Loucy (cell line): Measurements from ENCODE around the gene GNB5.

Source experiments
- H2AFZ ChIP-seq: fragments of 200-600 bp; sonication (generic); 2 replicates; pipeline ENCODE4 v1.6.0; 2016; ENCODE audit warnings: antibody characterized with exemption, mild to moderate bottlenecking, low read length, moderate library complexity
- H3F3A ChIP-seq: fragments of 200-600 bp; 2 replicates; pipeline ENCODE4 v1.6.0; 2016; ENCODE audit warnings: antibody characterized with exemption, low read depth, mild to moderate bottlenecking
- H3K27me3 ChIP-seq: fragments of 200-600 bp; sonication (generic); 2 replicates; pipeline ENCODE4 v1.6.1; 2014; ENCODE audit warnings: low read length, mild to moderate bottlenecking; ENCODE audit not compliant: insufficient read depth, poor library complexity, severe bottlenecking
- H3K36me3 ChIP-seq: fragments of 200-600 bp; sonication (generic); 2 replicates; pipeline ENCODE4 v1.6.1; 2016; ENCODE audit warnings: low read length; ENCODE audit not compliant: insufficient read depth
- H3K4me1 ChIP-seq: fragments of 200-600 bp; sonication (generic); 2 replicates; pipeline ENCODE4 v1.5.1; 2014; ENCODE audit warnings: low read length, mild to moderate bottlenecking; ENCODE audit not compliant: insufficient read depth, poor library complexity, severe bottlenecking
- H3K4me2 ChIP-seq: fragments of 200-600 bp; sonication (generic); 2 replicates; pipeline ENCODE4 v1.6.0; 2014; ENCODE audit warnings: antibody characterized with exemption, low read length, low read depth, mild to moderate bottlenecking; ENCODE audit not compliant: poor library complexity, severe bottlenecking
- H3K4me3 ChIP-seq: fragments of 200-600 bp; sonication (generic); 2 replicates; pipeline ENCODE4 v1.5.1; 2014; ENCODE audit warnings: low read length, mild to moderate bottlenecking, mixed read lengths; ENCODE audit not compliant: poor library complexity, severe bottlenecking
- H3K79me2 ChIP-seq: fragments of 200-600 bp; sonication (generic); 2 replicates; pipeline ENCODE4 v1.6.1; 2014; ENCODE audit warnings: low read length; ENCODE audit not compliant: insufficient read depth
- H3K9ac ChIP-seq: fragments of 200-600 bp; sonication (generic); 2 replicates; pipeline ENCODE4 v1.6.0; 2014; ENCODE audit warnings: mild to moderate bottlenecking, low read depth, low read length, moderate library complexity; ENCODE audit not compliant: poor library complexity, severe bottlenecking
- H3K9me2 ChIP-seq: fragments of 200-600 bp; sonication (generic); replicated peaks from 2 replicates; pipeline ENCODE4 v1.6.1; 2016; ENCODE audit warnings: low read depth, low read length, mixed read lengths
- H3K9me3 ChIP-seq: fragments of 200-600 bp; sonication (generic); 2 replicates; pipeline ENCODE4 v1.6.1; 2014; ENCODE audit warnings: mild to moderate bottlenecking, antibody characterized with exemption, low read length, low read depth; ENCODE audit not compliant: insufficient read depth
- H4K20me1 ChIP-seq: fragments of 200-600 bp; sonication (generic); 2 replicates; pipeline ENCODE4 v1.6.0; 2014; ENCODE audit warnings: antibody characterized with exemption, low read length, mild to moderate bottlenecking; ENCODE audit not compliant: insufficient read depth, poor library complexity, severe bottlenecking
- EZH2phosphoT487 ChIP-seq: fragments of 200-600 bp; IDR thresholded peaks from 2 replicates; pipeline ENCODE4 v1.6.1; 2018; ENCODE audit warnings: antibody characterized with exemption, mild to moderate bottlenecking, moderate library complexity, borderline replicate concordance
- TF ChIP-seq, protein P1 (sequence below): fragments of 200-600 bp; sonication (generic); conservative IDR thresholded peaks from 2 replicates; pipeline ENCODE4 v1.5.1; 2014; ENCODE audit warnings: mild to moderate bottlenecking, antibody characterized with exemption, low read length

GNB5 gene

GRCh38 chr15:52121896-52122295 is 69.3 kb downstream of the GNB5 start:
- Histone ChIP-seq H3F3A (no peaks in the 10 kb centered on the region), H2AFZ (no peak overlapping the region), H3K9me3 (no peaks in the 10 kb centered on the region), H3K79me2 (no peaks in the 10 kb centered on the region), H3K4me2 (no peak overlapping the region), H3K4me1 (no peaks in the 10 kb centered on the region), H3K36me3 (peaks cover 4% of the 10 kb centered on the region; the same call in 1 of the 2 replicates), H3K27me3 (no peaks in the 10 kb centered on the region), H3K9me2 (no peaks in the 10 kb centered on the region), H4K20me1 (no peaks in the 10 kb centered on the region), H3K9ac (no peak overlapping the region), H3K4me3 (no peak overlapping the region)
- TF ChIP-seq EZH2phosphoT487: no peak
- TF ChIP-seq, protein P1, sequence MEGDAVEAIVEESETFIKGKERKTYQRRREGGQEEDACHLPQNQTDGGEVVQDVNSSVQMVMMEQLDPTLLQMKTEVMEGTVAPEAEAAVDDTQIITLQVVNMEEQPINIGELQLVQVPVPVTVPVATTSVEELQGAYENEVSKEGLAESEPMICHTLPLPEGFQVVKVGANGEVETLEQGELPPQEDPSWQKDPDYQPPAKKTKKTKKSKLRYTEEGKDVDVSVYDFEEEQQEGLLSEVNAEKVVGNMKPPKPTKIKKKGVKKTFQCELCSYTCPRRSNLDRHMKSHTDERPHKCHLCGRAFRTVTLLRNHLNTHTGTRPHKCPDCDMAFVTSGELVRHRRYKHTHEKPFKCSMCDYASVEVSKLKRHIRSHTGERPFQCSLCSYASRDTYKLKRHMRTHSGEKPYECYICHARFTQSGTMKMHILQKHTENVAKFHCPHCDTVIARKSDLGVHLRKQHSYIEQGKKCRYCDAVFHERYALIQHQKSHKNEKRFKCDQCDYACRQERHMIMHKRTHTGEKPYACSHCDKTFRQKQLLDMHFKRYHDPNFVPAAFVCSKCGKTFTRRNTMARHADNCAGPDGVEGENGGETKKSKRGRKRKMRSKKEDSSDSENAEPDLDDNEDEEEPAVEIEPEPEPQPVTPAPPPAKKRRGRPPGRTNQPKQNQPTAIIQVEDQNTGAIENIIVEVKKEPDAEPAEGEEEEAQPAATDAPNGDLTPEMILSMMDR: no peak

- Histone ChIP-seq H3K9me3 (no peaks in the 10 kb centered on the region), H3K9ac (no peak overlapping the region), H3F3A (no peaks in the 10 kb centered on the region), H4K20me1 (no peaks in the 10 kb centered on the region), H2AFZ (no peak overlapping the region), H3K4me1 (no peaks in the 10 kb centered on the region), H3K36me3 (peaks cover 4% of the 10 kb centered on the region; the same call in 1 of the 2 replicates), H3K4me2 (no peak overlapping the region), H3K27me3 (no peaks in the 10 kb centered on the region), H3K4me3 (no peak overlapping the region), H3K9me2 (no peaks in the 10 kb centered on the region), H3K79me2 (no peaks in the 10 kb centered on the region)
- no peak for TF ChIP-seq EZH2phosphoT487
- TF ChIP-seq, protein P1: no peak
These were observed 70.2 kb downstream of the GNB5 start for GRCh38 chr15:52121006-52121405.

DNA sequence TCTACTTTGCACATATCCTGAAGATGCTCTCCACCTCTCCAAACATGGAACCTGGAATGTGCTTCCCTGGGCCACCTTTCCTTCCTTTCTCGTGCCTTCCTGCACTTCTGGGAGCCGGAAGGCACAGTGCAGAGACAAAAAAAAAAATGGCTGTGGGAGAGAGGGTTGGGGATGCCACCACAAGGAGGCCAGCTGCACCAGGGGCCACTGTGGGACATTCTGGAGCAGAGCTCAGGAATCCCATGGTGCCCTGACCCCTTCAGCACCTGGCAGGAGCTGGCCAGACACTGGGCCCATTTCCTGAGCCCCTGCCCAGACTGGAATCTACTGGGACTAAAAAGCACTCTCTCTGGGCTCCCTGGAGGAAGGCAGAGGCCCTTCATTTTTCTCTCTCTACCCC is 70.7 kb downstream of the GNB5 start:
- TF ChIP-seq EZH2phosphoT487: no peak
- TF ChIP-seq, protein P1: no peak
- H3K36me3 ChIP-seq: peaks cover 2% of the 10 kb centered on the region; the same call in 1 of the 2 replicates

More for the DNA sequence above, 70.7 kb downstream of the GNB5 start:
- no peaks in the 10 kb centered on the region for H3K4me1 ChIP-seq
- no peaks in the 10 kb centered on the region for H4K20me1 ChIP-seq
- no peaks in the 10 kb centered on the region for H3F3A ChIP-seq
- H2AFZ ChIP-seq: no peak overlapping the region
- H3K9me2 ChIP-seq: no peaks in the 10 kb centered on the region
- no peaks in the 10 kb centered on the region for H3K79me2 ChIP-seq
- no peak overlapping the region for H3K4me3 ChIP-seq
- no peak overlapping the region for H3K4me2 ChIP-seq
- H3K27me3 ChIP-seq: no peaks in the 10 kb centered on the region
- no peaks in the 10 kb centered on the region for H3K9me3 ChIP-seq
- no peak overlapping the region for H3K9ac ChIP-seq
